T follicular helper cell (primary cell): ENCODE measurements around the gene DYNC2I2.
A peak's percentile ranks its signal among the peaks of the same experiment; 100 is the strongest.
"Not testable (repeated sequence)": the region's sequence is repeated elsewhere in the genome, so short reads cannot be mapped to it uniquely, and the experiment has no call there.

Experiments
- DNase-seq: peaks from one replicate; pipeline ENCODE4 v3.0.0-alpha.2; 2020; ENCODE audit warnings: low read depth

The DYNC2I2 gene

DNA sequence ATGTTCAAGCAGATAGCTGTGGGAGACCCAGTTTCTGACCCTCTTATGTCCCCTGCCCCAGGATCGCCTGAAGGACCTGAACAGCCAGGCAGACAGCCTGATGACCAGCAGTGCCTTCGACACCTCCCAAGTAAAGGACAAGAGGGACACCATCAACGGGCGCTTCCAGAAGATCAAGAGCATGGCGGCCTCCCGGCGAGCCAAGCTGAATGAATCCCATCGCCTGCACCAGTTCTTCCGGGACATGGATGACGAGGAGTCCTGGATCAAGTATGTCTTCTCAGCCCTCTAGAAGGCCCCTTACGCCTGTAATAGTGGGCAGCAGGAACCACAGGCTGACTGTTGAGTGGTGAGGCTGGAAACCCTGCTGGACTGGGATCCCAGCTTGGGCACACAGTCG lies 41.1 kb downstream of the DYNC2I2 start:
- DNase-seq = no peak

- DNase-seq = no peak
These were observed 41.9 kb downstream of the DYNC2I2 start for GRCh38 chr9:128614728-128615127.

DNA sequence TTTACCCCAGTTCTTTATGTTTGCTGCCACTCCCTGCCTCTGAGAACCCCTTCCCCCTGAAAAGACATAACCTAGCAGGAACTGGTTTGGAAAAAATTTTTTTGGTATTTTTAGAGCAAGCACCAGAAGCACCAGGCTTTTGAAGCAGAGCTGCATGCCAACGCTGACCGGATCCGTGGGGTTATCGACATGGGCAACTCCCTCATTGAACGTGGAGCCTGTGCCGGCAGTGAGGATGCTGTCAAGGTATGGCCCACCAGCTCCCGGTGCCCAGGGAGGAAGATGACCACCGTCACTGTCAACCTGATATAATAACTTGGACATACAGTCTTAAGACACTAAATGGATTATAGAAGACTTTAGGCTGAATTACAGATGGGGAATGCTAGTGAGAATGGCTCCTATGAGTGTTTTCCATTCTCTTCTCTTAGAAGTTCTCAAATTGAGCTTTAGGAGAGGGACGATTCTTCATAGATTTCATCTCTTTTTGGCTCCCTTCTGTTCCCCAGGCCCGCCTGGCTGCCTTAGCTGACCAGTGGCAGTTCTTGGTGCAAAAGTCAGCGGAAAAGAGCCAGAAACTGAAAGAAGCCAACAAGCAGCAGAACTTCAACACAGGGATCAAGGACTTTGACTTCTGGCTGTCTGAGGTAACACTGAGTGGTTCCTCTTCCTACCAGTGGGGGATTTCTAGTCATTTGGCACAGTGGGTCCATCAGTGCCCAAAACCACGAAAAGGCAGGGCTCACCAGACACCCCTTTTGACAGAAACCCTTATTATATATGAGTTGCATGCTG lies 44.9 kb downstream of the DYNC2I2 start:
- DNase-seq = no peak

DNA sequence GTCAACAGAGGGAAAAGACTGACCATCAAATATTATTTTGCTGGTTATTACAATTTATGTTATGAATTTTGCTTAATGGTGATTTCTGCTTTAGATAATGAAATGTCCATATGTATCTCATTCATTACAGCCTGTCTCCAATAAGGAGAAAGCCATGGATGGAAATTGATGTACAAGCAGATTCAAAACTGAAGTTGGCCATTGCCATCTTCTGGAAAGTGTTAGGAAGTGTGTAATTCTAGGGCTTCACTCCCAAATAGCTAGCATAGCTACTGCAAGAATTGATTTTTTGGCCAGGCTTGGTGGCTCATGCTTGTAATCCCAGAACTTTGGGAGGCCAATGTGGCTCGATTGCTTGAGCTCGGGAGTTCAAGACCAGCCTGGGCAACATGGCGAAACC lies 45.8 kb downstream of the DYNC2I2 start:
- no peak for DNase-seq

- no peak for DNase-seq
These were observed 48.9 kb downstream of the DYNC2I2 start for GRCh38 chr9:128607642-128608350.

GRCh38 chr9:128603697-128604096 lies 53.0 kb downstream of the DYNC2I2 start:
- no peak for DNase-seq

GRCh38 chr9:128600099-128600498 lies 56.5 kb downstream of the DYNC2I2 start:
- DNase-seq = no peak

GRCh38 chr9:128595471-128595870 lies 61.2 kb downstream of the DYNC2I2 start:
- no peak for DNase-seq

DNA sequence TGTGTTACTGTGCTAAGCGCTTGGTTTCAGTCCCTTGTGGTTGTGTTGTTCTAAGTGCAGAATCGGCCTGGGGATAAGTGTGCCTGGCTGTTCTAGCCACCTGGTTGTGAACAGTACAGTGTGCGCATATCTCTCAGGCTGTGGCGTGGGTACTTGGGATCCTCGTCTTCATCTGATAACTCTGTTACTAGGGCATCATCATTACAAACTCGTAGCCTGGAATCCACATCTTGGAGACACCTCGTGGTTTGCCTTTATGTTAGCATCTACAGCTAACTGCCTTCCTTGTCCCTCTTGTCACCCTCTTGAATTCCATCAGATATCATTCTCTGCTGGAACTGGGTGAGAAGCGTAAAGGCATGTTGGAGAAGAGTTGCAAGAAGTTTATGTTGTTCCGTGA lies 62.8 kb downstream of the DYNC2I2 start:
- no peak for DNase-seq

GRCh38 chr9:128593039-128593438 lies 63.6 kb downstream of the DYNC2I2 start:
- no peak for DNase-seq

DNA sequence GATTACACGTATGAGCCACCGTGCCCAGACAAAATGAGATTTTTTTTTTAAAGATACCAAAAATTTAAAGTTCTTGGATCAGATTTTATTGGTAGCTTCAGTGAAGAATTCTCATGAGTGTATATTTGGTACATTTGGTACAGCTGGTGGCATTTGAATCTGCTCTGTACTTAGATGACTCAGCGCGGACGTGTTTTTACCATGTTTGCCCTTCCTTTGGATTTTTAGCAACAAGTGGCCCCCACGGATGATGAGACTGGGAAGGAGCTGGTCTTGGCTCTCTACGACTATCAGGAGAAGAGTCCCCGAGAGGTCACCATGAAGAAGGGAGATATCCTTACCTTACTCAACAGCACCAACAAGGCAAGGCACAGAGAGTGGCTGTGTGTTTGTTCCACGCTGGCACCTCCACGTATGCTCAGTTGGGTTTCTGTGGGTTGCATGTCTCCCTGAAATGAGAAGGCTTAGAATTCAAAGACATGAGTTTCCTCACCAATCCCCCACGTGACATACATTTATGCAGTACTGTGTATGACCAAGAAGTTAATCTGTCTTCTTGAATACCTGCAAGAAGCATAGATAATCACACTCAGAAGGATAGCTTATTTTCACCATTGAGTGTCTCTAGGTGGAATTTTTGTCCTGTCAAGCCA lies 67.9 kb downstream of the DYNC2I2 start:
- DNase-seq = no peak

- peak; percentile 5 for DNase-seq
These were observed 69.2 kb downstream of the DYNC2I2 start for GRCh38 chr9:128587453-128587852.

- DNase-seq = not testable (repeated sequence)
These were observed 69.7 kb downstream of the DYNC2I2 start for GRCh38 chr9:128586934-128587333.

DNA sequence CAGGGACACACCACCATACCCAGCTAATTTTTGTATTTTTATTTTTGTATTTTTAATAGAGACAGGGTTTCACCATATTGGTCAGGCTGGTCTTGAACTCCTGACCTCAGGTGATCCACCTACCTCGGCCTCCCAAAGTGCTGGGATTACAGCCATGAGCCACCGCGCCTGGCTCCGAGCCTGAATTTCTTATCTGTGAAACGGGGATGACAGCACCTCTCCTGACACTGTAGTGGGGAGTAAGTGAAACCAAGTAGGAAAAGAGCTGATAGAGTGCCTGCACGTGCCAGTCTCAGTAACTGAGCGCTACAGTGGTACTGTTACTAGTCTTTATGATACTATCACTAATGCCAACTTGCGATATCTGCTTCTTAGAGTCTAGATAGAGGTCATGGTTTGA lies 71.5 kb downstream of the DYNC2I2 start:
- DNase-seq = not testable (repeated sequence)
